Skeletal muscle cell (primary cell): ENCODE data around the gene PUM1.
"Not testable (repeated sequence)": the region's sequence is repeated elsewhere in the genome, so short reads cannot be mapped to it uniquely, and the experiment has no call there.

Source experiments
- DNase-seq: peaks from one replicate; pipeline ENCODE4 v3.0.0-alpha.2; 2010; ENCODE audit warnings: low read depth
- H3K4me3 ChIP-seq: 2 replicates; pipeline ENCODE4 v1.5.1; 2011; ENCODE audit warnings: low read depth, mild to moderate bottlenecking, control low read depth, low read length, moderate library complexity

Gene PUM1

GRCh38 chr1:31065310-31066217 lies at the start of gene PUM1:
PUM1 (minus strand) TSS chr1:31065717; CDS start chr1:31059566, 6,151 bp downstream.
- DNase-seq = peak; percentile 89
- peak within 1 kb of the TSS; percentile 94 for H3K4me3 ChIP-seq

GRCh38 chr1:31112266-31112935 lies 46.9 kb upstream of the PUM1 start:
- H3K4me3 ChIP-seq = no peak overlapping the region
- no peak for DNase-seq

GRCh38 chr1:31111290-31111951 lies 45.9 kb upstream of the PUM1 start:
- no peak overlapping the region for H3K4me3 ChIP-seq
- DNase-seq = no peak

GRCh38 chr1:31110846-31111245 lies 45.3 kb upstream of the PUM1 start:
- DNase-seq = no peak
- H3K4me3 ChIP-seq = no peak overlapping the region

- DNase-seq = no peak
- H3K4me3 ChIP-seq = no peak overlapping the region
Observed at GRCh38 chr1:31108861-31109260, 43.3 kb upstream of the PUM1 start.

- no peak overlapping the region for H3K4me3 ChIP-seq
- DNase-seq = no peak
Observed at GRCh38 chr1:31105646-31106045, 40.1 kb upstream of the PUM1 start.

GRCh38 chr1:31102501-31102950 lies 37.0 kb upstream of the PUM1 start:
- peak; percentile 62 for DNase-seq
- no peak overlapping the region for H3K4me3 ChIP-seq

- peak; percentile 15 for DNase-seq
- no peak overlapping the region for H3K4me3 ChIP-seq
Observed at GRCh38 chr1:31101147-31101502, 35.6 kb upstream of the PUM1 start.

GRCh38 chr1:31099293-31100032 lies 33.9 kb upstream of the PUM1 start:
- DNase-seq = no peak
- no peak overlapping the region for H3K4me3 ChIP-seq

- H3K4me3 ChIP-seq = no peak overlapping the region
- no peak for DNase-seq
Observed at GRCh38 chr1:31095985-31096384, 30.5 kb upstream of the PUM1 start.

GRCh38 chr1:31095298-31095981 lies 29.9 kb upstream of the PUM1 start:
- DNase-seq = peak; percentile 9
- no peak overlapping the region for H3K4me3 ChIP-seq

GRCh38 chr1:31088081-31088480 lies 22.6 kb upstream of the PUM1 start:
- DNase-seq, H3K4me3 ChIP-seq: not testable (repeated sequence)

- no peak overlapping the region for H3K4me3 ChIP-seq
- no peak for DNase-seq
Observed at GRCh38 chr1:31084782-31085569, 19.5 kb upstream of the PUM1 start.

GRCh38 chr1:31082385-31082784 lies 16.9 kb upstream of the PUM1 start:
- H3K4me3 ChIP-seq = no peak overlapping the region

GRCh38 chr1:31073044-31073443 lies 7.5 kb upstream of the PUM1 start:
- DNase-seq = no peak
- no peak overlapping the region for H3K4me3 ChIP-seq

More at GRCh38 chr1:31082385-31082784, 16.9 kb upstream of the PUM1 start:
- no peak for DNase-seq

GRCh38 chr1:31072304-31072746 lies 6.8 kb upstream of the PUM1 start:
- no peak overlapping the region for H3K4me3 ChIP-seq
- DNase-seq = no peak

GRCh38 chr1:31069392-31069791 lies 3.9 kb upstream of the PUM1 start:
- no peak for DNase-seq
- H3K4me3 ChIP-seq = no peak overlapping the region

GRCh38 chr1:31064718-31065309 lies 703 bp downstream of the PUM1 start:
- peak overlapping the region; percentile 94 for H3K4me3 ChIP-seq
- no peak for DNase-seq
